DND-41 (cell line): ENCODE measurements around the gene TMEM151A.
A peak's percentile ranks its signal among the peaks of the same experiment; 100 is the strongest.

Source experiments
- ATAC-seq: fragments of 200-7000 bp; cut with Tn5 transposase; 3 replicates; pipeline ENCODE4 v1.9.1; 2021; ENCODE audit warnings: low read depth; ENCODE audit not compliant: insufficient read depth
- DNase-seq: peaks from one replicate; pipeline ENCODE4 v3.0.0-alpha.2; 2020
- H2AFZ ChIP-seq: 2 replicates; pipeline ENCODE4 v1.6.0; 2012; ENCODE audit warnings: low read depth, low read length
- H3K27ac ChIP-seq: 2 replicates; pipeline ENCODE4 v1.5.1; 2012; ENCODE audit warnings: low read length, inconsistent platforms
- H3K27me3 ChIP-seq: fragments of 200-600 bp; sonication (generic); 2 replicates; pipeline ENCODE4 v1.6.0; 2012; ENCODE audit warnings: low read length, mild to moderate bottlenecking, inconsistent platforms; ENCODE audit not compliant: insufficient read depth, poor library complexity
- H3K36me3 ChIP-seq: 2 replicates; pipeline ENCODE4 v1.5.1; 2012; ENCODE audit warnings: low read length, inconsistent platforms; ENCODE audit not compliant: insufficient read depth
- H3K4me1 ChIP-seq: 2 replicates; pipeline ENCODE4 v1.5.1; 2012; ENCODE audit warnings: mild to moderate bottlenecking, low read length; ENCODE audit not compliant: insufficient read depth
- H3K4me2 ChIP-seq: 2 replicates; pipeline ENCODE4 v1.6.0; 2012; ENCODE audit warnings: mild to moderate bottlenecking, moderate library complexity, low read length, inconsistent platforms; ENCODE audit not compliant: insufficient read depth
- H3K4me3 ChIP-seq, 2 experiments: fragments of 200-600 bp in 1 of 2; shearing (Covaris generic) in 1 of 2; 2 replicates each; pipeline ENCODE4 v1.5.1; 2012 to 2016; ENCODE audit warnings: inconsistent platforms in 2 of 2, low read length in 2 of 2, mild to moderate bottlenecking in 2 of 2, low read depth in 1 of 2, moderate library complexity in 1 of 2
- H3K79me2 ChIP-seq: 2 replicates; pipeline ENCODE4 v1.6.0; 2012; ENCODE audit warnings: low read length, inconsistent platforms; ENCODE audit not compliant: insufficient read depth
- H3K9ac ChIP-seq: 2 replicates; pipeline ENCODE4 v1.6.0; 2012; ENCODE audit warnings: low read depth, mild to moderate bottlenecking, inconsistent platforms, low read length, moderate library complexity
- H3K9me3 ChIP-seq: 2 replicates; pipeline ENCODE4 v1.5.1; 2012; ENCODE audit warnings: low read length, moderate library complexity, mild to moderate bottlenecking, inconsistent platforms; ENCODE audit not compliant: insufficient read depth, severe bottlenecking
- H4K20me1 ChIP-seq: 2 replicates; pipeline ENCODE4 v1.6.0; 2012; ENCODE audit warnings: low read length; ENCODE audit not compliant: insufficient read depth
- CTCF ChIP-seq: IDR thresholded peaks from 2 replicates; pipeline ENCODE4 v1.5.1; 2012; ENCODE audit warnings: borderline replicate concordance, low read length, moderate library complexity, mild to moderate bottlenecking; ENCODE audit not compliant: poor library complexity, severe bottlenecking; ENCODE audit errors: extremely low read depth
- EZH2 ChIP-seq: IDR thresholded peaks from 3 replicates; pipeline ENCODE4 v1.6.1; 2012; ENCODE audit warnings: borderline replicate concordance, low read depth, mild to moderate bottlenecking, moderate library complexity, low read length, inconsistent platforms; ENCODE audit not compliant: severe bottlenecking

TMEM151A gene

GRCh38 chr11:66315498-66315885, 23.8 kb downstream of the TMEM151A start:
- Histone ChIP-seq H3K9me3 (no peaks in the 10 kb centered on the region), H3K4me3 (no peak overlapping the region), H4K20me1 (0 out of 2 replicates have a peak, but pooled peaks cover 2% of the 10 kb centered on the region), H3K9ac (no peak overlapping the region), H3K4me2 (no peak overlapping the region), H3K79me2 (no peaks in the 10 kb centered on the region), H3K27ac (no peak overlapping the region), H2AFZ (no peak overlapping the region), H3K36me3 (no peaks in the 10 kb centered on the region), H3K27me3 (no peaks in the 10 kb centered on the region), H3K4me1 (peaks cover 58% of the 10 kb centered on the region)
- ATAC-seq (no peak), DNase-seq (no peak)
- TF ChIP-seq CTCF, result no peak
- no peak for TF ChIP-seq EZH2

GRCh38 chr11:66315921-66316811, 24.5 kb downstream of the TMEM151A start:
- Histone ChIP-seq H3K79me2 (no peaks in the 10 kb centered on the region), H3K9ac (peak overlapping the region; percentile 23; the same call in 1 of the 2 replicates), H3K4me3 (no peak overlapping the region), H3K9me3 (no peaks in the 10 kb centered on the region), H3K36me3 (no peaks in the 10 kb centered on the region), H3K27me3 (no peaks in the 10 kb centered on the region), H3K27ac (no peak overlapping the region), H3K4me1 (peaks cover 58% of the 10 kb centered on the region), H4K20me1 (0 out of 2 replicates have a peak, but pooled peaks cover 2% of the 10 kb centered on the region), H2AFZ (no peak overlapping the region), H3K4me2 (no peak overlapping the region; the same call in 1 of the 2 replicates)
- no peak for DNase-seq
- no peak for TF ChIP-seq CTCF
- no peak for TF ChIP-seq EZH2
- no peak for ATAC-seq

GRCh38 chr11:66316849-66317251, 25.2 kb downstream of the TMEM151A start, which contains the start of gene CD248:
Gene CD248 (minus strand): TSS chr11:66317044. CDS start chr11:66317027, 17 bp downstream.
- Histone ChIP-seq H2AFZ (peak within 1 kb of the TSS; percentile 44; the same call in 1 of the 2 replicates), H3K27ac (peak within 1 kb of the TSS; percentile 99), H3K9ac (peak within 1 kb of the TSS; percentile 47), H3K27me3 (no peaks in the 10 kb centered on the region), H4K20me1 (0 out of 2 replicates have a peak, but pooled peaks cover 2% of the 10 kb centered on the region), H3K79me2 (no peaks in the 10 kb centered on the region), H3K4me1 (peaks cover 54% of the 10 kb centered on the region), H3K4me2 (peak within 1 kb of the TSS; percentile 53), H3K4me3 (peak within 1 kb of the TSS in 1 of 2 experiments; percentile 41; a peak in 1 of 4 replicates), H3K9me3 (no peaks in the 10 kb centered on the region), H3K36me3 (no peaks in the 10 kb centered on the region)
- TF ChIP-seq CTCF (no peak), EZH2 (no peak)
- ATAC-seq, result no peak
- peak; percentile 66 for DNase-seq
